RWPE2 (cell line): Measurements from ENCODE around the gene ZC3H18.

Experiments
- ATAC-seq: fragments of 200-7000 bp; cut with Tn5 transposase; 3 replicates; pipeline ENCODE4 v1.9.1; 2021; ENCODE audit warnings: low read depth
- DNase-seq: peaks from one replicate; pipeline ENCODE4 v3.0.0-alpha.2; 2020; ENCODE audit warnings: low spot score
- H3K27ac ChIP-seq: fragments of 450-650 bp; 2 replicates; pipeline ENCODE4 v1.5.1; 2017; ENCODE audit warnings: mild to moderate bottlenecking; ENCODE audit not compliant: poor library complexity, severe bottlenecking
- H3K27me3 ChIP-seq: fragments of 250-450 bp; sonication (Bioruptor Pico); 2 replicates; pipeline ENCODE4 v1.5.1; 2021; ENCODE audit warnings: mild to moderate bottlenecking, moderate library complexity; ENCODE audit not compliant: insufficient read depth, poor library complexity, severe bottlenecking
- H3K36me3 ChIP-seq: fragments of 250-450 bp; sonication (Bioruptor Pico); 2 replicates; pipeline ENCODE4 v1.5.1; 2020; ENCODE audit warnings: low read depth, mild to moderate bottlenecking, moderate library complexity
- H3K4me1 ChIP-seq: fragments of 250-450 bp; sonication (Bioruptor Pico); 2 replicates; pipeline ENCODE4 v1.5.1; 2021; ENCODE audit warnings: mild to moderate bottlenecking, moderate library complexity; ENCODE audit not compliant: insufficient read depth, poor library complexity, severe bottlenecking
- H3K4me3 ChIP-seq: fragments of 250-450 bp; sonication (Bioruptor Pico); 2 replicates; pipeline ENCODE4 v1.5.1; 2021; ENCODE audit warnings: mild to moderate bottlenecking, moderate library complexity; ENCODE audit not compliant: severe bottlenecking
- H3K9me3 ChIP-seq: fragments of 250-450 bp; sonication (Bioruptor Pico); 2 replicates; pipeline ENCODE4 v1.5.1; 2021; ENCODE audit warnings: mild to moderate bottlenecking, moderate library complexity; ENCODE audit not compliant: severe bottlenecking
- CTCF ChIP-seq: fragments of 450-650 bp; IDR thresholded peaks from one replicate; pipeline ENCODE4 v1.5.1; 2017; ENCODE audit warnings: mild to moderate bottlenecking, moderate library complexity; ENCODE audit not compliant: poor library complexity, severe bottlenecking

ZC3H18 gene

GRCh38 chr16:88647178-88648070 is 77.2 kb downstream of the ZC3H18 start:
- no peak for TF ChIP-seq CTCF
- Histone ChIP-seq H3K4me1 (no peaks in the 10 kb centered on the region), H3K27me3 (no peaks in the 10 kb centered on the region), H3K36me3 (peaks cover 9% of the 10 kb centered on the region), H3K9me3 (no peaks in the 10 kb centered on the region), H3K27ac (no peak overlapping the region), H3K4me3 (no peak overlapping the region)
- DNase-seq (no peak), ATAC-seq (0 out of 3 replicates have a peak, but pooled peaks have one; percentile 3)

- no peak for DNase-seq
- no peak for ATAC-seq
- Histone ChIP-seq H3K27ac (no peak overlapping the region), H3K27me3 (no peaks in the 10 kb centered on the region), H3K4me1 (no peaks in the 10 kb centered on the region), H3K4me3 (no peak overlapping the region), H3K36me3 (peaks cover 28% of the 10 kb centered on the region), H3K9me3 (no peaks in the 10 kb centered on the region)
- no peak for TF ChIP-seq CTCF
Measured at GRCh38 chr16:88649195-88649923, 79.2 kb downstream of the ZC3H18 start.

- H3K27me3 ChIP-seq: no peaks in the 10 kb centered on the region
- H3K36me3 ChIP-seq: peaks cover 36% of the 10 kb centered on the region
- H3K9me3 ChIP-seq: no peaks in the 10 kb centered on the region
- 0 out of 3 replicates have a peak, but pooled peaks have one; percentile 3 for ATAC-seq
- H3K4me3 ChIP-seq: peak overlapping the region; percentile 42
- H3K4me1 ChIP-seq: no peaks in the 10 kb centered on the region
- DNase-seq: no peak
- TF ChIP-seq CTCF: no peak
- H3K27ac ChIP-seq: peak overlapping the region; percentile 38
Measured at GRCh38 chr16:88649924-88650748, 79.9 kb downstream of the ZC3H18 start.

- no peaks in the 10 kb centered on the region for H3K27me3 ChIP-seq
- H3K4me1 ChIP-seq: no peaks in the 10 kb centered on the region
- peak within 1 kb of the TSS; percentile 38 for H3K27ac ChIP-seq
- TF ChIP-seq CTCF: no peak
- H3K36me3 ChIP-seq: peaks cover 43% of the 10 kb centered on the region
- ATAC-seq (peak; percentile 75), DNase-seq (peak; percentile 76)
- peak within 1 kb of the TSS; percentile 42 for H3K4me3 ChIP-seq
- H3K9me3 ChIP-seq: no peaks in the 10 kb centered on the region
Measured at GRCh38 chr16:88650749-88651275, 80.6 kb downstream of the ZC3H18 start, which contains the start of gene CYBA. Gene CYBA, minus strand, starts transcription at chr16:88651053. Its CDS starts 40 bp downstream, at chr16:88651013.
